ENCODE measurements around the gene TSPEAR. TPM values are rescaled to one million over a fixed set of nuclear protein-coding genes. Genes with fewer than 3 reads are reported as not detected.
"Not testable (repeated sequence)": the region's sequence is repeated elsewhere in the genome, so short reads cannot be mapped to it uniquely, and the experiment has no call there.

TSPEAR gene
- total RNA-seq, 1 experiment from 2014 or later, result not detected

DNA sequence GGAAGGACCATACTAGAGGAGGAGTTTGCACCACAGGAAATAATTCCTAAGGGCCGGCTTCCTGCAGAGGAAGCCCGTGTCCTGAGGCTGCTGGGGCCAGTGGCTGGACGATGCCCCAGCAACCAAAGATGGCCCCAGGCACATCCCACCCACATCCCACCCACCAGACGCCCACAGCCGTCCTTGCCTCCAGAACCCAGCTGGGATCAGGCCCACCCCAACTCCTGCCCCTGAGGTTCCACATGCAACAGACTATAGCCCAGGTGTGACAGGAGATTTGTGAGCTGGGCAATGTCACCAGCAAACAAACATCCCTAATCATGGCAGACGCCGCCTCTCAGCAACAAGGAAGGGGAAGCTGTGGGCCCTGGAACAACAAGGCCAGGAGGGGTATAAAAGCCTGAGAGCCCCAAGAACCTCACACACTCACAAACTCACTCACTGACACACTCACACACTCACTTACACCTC lies 84.7 kb downstream of the TSPEAR start, which contains the start of gene KRTAP10-9:
KRTAP10-9 (plus strand) TSS at position 421 of the 471 bp plus-strand sequence. CDS start 79 bp downstream, outside the sequence.
- in situ Hi-C loops (cut with HindIII; ENCODE audit: low pct_unique_long_range_greater_than_20kb, low sequenced_read_pairs), result no loop called here
- DNase-seq (ENCODE audit: low read depth), result no peak

GRCh38 chr21:44626262-44626661 lies 85.1 kb downstream of the TSPEAR start:
- in situ Hi-C loops (cut with HindIII; ENCODE audit: low pct_unique_long_range_greater_than_20kb, low sequenced_read_pairs), result no loop called here
- no peak for DNase-seq (ENCODE audit: low read depth)

DNA sequence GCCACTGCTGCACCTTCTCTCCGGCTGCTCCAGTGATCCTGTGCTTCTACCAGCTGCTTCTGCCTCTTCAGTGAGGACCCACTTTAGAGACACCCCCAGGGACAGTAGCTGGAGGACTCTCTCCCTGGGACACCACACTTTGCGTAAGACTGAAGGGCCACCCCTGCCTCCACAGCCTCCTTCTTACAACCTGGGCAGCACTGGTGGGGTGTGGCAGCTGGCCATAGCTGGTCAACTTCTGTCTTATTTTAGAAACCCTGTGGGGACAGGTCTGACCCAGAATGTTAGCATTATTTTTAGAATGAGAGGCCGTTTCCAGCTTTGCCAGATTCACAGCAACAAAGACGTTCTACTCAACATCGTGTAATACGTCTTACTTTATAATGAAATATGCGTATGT lies 85.6 kb downstream of the TSPEAR start:
- no peak for DNase-seq (ENCODE audit: low read depth)
- in situ Hi-C loops (cut with HindIII; ENCODE audit: low pct_unique_long_range_greater_than_20kb, low sequenced_read_pairs), result no loop called here

DNA sequence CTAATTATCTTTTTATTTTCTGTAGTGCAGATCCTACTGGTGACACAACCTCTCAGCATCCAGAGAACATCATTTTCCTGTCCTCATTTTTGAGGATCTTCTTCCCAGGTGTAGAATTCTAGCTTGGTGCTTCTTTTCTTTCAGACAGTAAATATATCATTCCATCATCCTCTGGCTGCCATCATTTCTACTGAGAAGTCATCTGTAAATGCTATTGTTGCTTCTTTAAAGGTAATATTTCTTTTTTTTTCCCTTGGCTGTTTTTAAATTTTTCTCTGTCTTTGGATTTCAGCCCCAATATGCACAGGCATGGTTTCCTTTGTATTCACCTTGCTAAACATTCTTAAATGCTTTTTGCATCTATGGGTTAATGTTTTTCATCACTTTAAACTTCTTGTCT lies 87.8 kb downstream of the TSPEAR start:
- no peak for DNase-seq (ENCODE audit: low read depth)
- in situ Hi-C loops (cut with HindIII; ENCODE audit: low pct_unique_long_range_greater_than_20kb, low sequenced_read_pairs), result no loop called here

- in situ Hi-C loops (cut with HindIII; ENCODE audit: low pct_unique_long_range_greater_than_20kb, low sequenced_read_pairs), result no loop called here
Measured at GRCh38 chr21:44619886-44620285, 91.5 kb downstream of the TSPEAR start.

DNA sequence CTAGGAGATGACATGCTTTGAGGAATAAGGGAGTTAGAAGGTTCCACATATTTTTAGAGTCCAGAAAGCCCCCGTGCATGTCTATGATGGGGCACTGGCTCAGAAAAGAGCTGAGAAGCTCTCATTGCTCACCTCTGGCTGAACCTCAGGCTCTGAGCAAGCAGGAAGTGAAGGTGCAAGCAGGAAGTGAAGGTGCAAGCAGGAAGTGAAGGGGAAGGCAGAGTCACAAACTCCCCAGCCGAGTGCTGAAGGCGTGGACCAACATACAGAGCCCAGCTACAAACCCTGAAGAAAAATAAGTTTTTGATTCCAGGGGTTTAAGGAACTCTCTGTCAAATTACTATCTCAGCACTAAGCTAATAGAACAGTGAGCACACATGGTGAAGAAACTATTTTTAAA lies 92.5 kb downstream of the TSPEAR start:
- in situ Hi-C loops (cut with HindIII; ENCODE audit: low pct_unique_long_range_greater_than_20kb, low sequenced_read_pairs), result no loop called here
- DNase-seq (ENCODE audit: low read depth), result no peak

More at GRCh38 chr21:44619886-44620285, 91.5 kb downstream of the TSPEAR start:
- no peak for DNase-seq (ENCODE audit: low read depth)

GRCh38 chr21:44618504-44618903 lies 92.9 kb downstream of the TSPEAR start:
- in situ Hi-C loops (cut with HindIII; ENCODE audit: low pct_unique_long_range_greater_than_20kb, low sequenced_read_pairs), result no loop called here

GRCh38 chr21:44617071-44617501 lies 94.3 kb downstream of the TSPEAR start:
- in situ Hi-C loops (cut with HindIII; ENCODE audit: low pct_unique_long_range_greater_than_20kb, low sequenced_read_pairs), result no loop called here
- DNase-seq (ENCODE audit: low read depth), result no peak

More at GRCh38 chr21:44618504-44618903, 92.9 kb downstream of the TSPEAR start:
- no peak for DNase-seq (ENCODE audit: low read depth)

GRCh38 chr21:44616591-44616926 lies 94.8 kb downstream of the TSPEAR start:
- DNase-seq (ENCODE audit: low read depth), result no peak
- in situ Hi-C loops (cut with HindIII; ENCODE audit: low pct_unique_long_range_greater_than_20kb, low sequenced_read_pairs), result no loop called here

GRCh38 chr21:44615911-44616590 lies 95.3 kb downstream of the TSPEAR start:
- in situ Hi-C loops (cut with HindIII; ENCODE audit: low pct_unique_long_range_greater_than_20kb, low sequenced_read_pairs), result no loop called here

GRCh38 chr21:44615466-44615865 lies 95.9 kb downstream of the TSPEAR start:
- in situ Hi-C loops (cut with HindIII; ENCODE audit: low pct_unique_long_range_greater_than_20kb, low sequenced_read_pairs), result no loop called here
- no peak for DNase-seq (ENCODE audit: low read depth)

More at GRCh38 chr21:44615911-44616590, 95.3 kb downstream of the TSPEAR start:
- DNase-seq (ENCODE audit: low read depth), result no peak

DNA sequence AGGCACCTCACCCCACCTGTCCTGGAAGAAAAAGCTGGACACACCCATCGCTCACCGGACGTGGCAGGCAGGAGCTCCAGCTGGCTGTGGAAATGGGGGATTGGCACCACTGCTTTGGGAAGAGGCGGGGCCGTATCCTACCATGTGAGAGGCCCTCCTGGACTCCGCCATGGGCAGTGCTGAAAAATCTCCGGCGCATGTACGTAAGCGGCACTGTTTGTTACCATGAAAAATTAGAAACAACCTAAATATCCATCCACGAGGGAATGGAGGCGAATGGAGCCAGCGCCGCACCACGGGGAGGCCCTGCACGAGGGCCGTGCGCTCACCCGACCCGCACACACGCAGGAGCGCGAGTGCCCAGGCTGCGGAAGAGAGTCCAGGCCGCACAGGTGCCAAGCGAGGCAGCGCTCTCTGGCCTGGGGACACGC lies 96.4 kb downstream of the TSPEAR start:
- no peak for DNase-seq (ENCODE audit: low read depth)
- in situ Hi-C loops (cut with HindIII; ENCODE audit: low pct_unique_long_range_greater_than_20kb, low sequenced_read_pairs), result no loop called here

- in situ Hi-C loops (cut with HindIII; ENCODE audit: low pct_unique_long_range_greater_than_20kb, low sequenced_read_pairs), result no loop called here
- no peak for DNase-seq (ENCODE audit: low read depth)
Measured at GRCh38 chr21:44614161-44614631, 97.2 kb downstream of the TSPEAR start.

DNA sequence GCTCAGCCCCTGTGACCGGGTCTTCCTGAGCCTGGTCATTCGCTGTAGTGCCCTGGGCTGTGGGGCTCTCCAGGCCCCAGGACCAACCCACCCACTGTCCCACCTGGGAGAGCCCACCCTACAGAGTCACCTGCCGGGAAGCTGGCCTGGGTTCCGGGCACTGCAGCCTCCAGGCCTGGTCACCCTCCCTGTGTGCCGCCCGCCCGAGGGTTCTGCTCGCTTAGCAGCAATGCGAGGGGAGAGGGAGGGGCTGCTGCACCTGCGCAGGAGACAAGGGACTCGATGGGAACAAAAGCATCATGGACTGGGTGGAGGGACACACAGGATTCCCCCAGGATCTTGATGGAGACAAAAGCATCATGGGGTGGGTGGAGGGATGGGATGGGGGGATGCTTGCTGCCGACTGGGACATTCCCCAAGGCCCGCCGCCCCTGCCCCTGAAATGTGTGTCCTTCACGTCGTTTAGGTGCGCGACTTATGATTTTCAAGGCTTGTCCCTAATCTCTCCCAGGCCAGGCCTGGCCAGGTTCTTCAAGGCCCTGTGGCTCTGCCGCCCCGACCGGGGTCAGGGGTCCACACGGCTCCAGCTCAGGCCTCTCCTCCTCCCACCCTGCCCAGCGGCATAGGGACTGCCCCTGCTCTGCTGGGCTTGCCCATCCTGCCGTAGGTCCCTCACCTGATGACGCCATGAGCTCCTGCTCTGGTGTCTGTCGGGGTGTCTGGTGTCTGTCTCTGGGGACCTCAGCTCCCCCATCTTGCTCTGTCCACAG lies 97.8 kb downstream of the TSPEAR start:
- in situ Hi-C loops (cut with HindIII; ENCODE audit: low pct_unique_long_range_greater_than_20kb, low sequenced_read_pairs), result no loop called here
- no peak for DNase-seq (ENCODE audit: low read depth)

- in situ Hi-C loops (cut with HindIII; ENCODE audit: low pct_unique_long_range_greater_than_20kb, low sequenced_read_pairs), result no loop called here
- DNase-seq (ENCODE audit: low read depth), result no peak
Measured at GRCh38 chr21:44612669-44613229, 98.6 kb downstream of the TSPEAR start.

GRCh38 chr21:44612029-44612486 lies 99.3 kb downstream of the TSPEAR start, which contains the start of gene KRTAP10-8:
Gene KRTAP10-8, plus strand, starts transcription at chr21:44612079. Its CDS starts 22 bp downstream, at chr21:44612101.
- no peak for DNase-seq (ENCODE audit: low read depth)
- in situ Hi-C loops (cut with HindIII; ENCODE audit: low pct_unique_long_range_greater_than_20kb, low sequenced_read_pairs), result no loop called here

- DNase-seq (ENCODE audit: low read depth), result no peak
- in situ Hi-C loops (cut with HindIII; ENCODE audit: low pct_unique_long_range_greater_than_20kb, low sequenced_read_pairs), result no loop called here
Measured at GRCh38 chr21:44611551-44611950, 99.8 kb downstream of the TSPEAR start.

- in situ Hi-C loops (cut with HindIII; ENCODE audit: low pct_unique_long_range_greater_than_20kb, low sequenced_read_pairs); DNase-seq (ENCODE audit: low read depth): not testable (repeated sequence)
Measured at GRCh38 chr21:44610157-44610843, 101.1 kb downstream of the TSPEAR start.
